Neural progenitor cell (in vitro differentiated cells): ENCODE results near the gene CFAP221. TPM values are rescaled to one million over a fixed set of nuclear protein-coding genes. Genes with fewer than 3 reads are reported as not detected.

Source experiments
- DNase-seq: peaks from one replicate; pipeline ENCODE4 v3.0.0-alpha.2; 2016; ENCODE audit warnings: low spot score
- H2AFZ ChIP-seq: fragments of 200-600 bp; sonication (generic); replicated peaks from 2 replicates; pipeline ENCODE4 v1.6.1; 2016; ENCODE audit warnings: antibody characterized with exemption
- H3F3A ChIP-seq: fragments of 200-600 bp; sonication (generic); 2 replicates; pipeline ENCODE4 v1.6.1; 2016; ENCODE audit warnings: antibody characterized with exemption, low read depth
- H3K27ac ChIP-seq: fragments of 200-600 bp; sonication (generic); 2 replicates; pipeline ENCODE4 v1.5.1; 2016; ENCODE audit warnings: mild to moderate bottlenecking
- H3K27me3 ChIP-seq: fragments of 200-600 bp; sonication (generic); 2 replicates; pipeline ENCODE4 v1.6.1; 2016; ENCODE audit warnings: mild to moderate bottlenecking, moderate library complexity
- H3K36me3 ChIP-seq: fragments of 200-600 bp; sonication (generic); 2 replicates; pipeline ENCODE4 v1.5.1; 2016
- H3K4me1 ChIP-seq: fragments of 200-600 bp; sonication (generic); 2 replicates; pipeline ENCODE4 v1.6.1; 2016; ENCODE audit warnings: mixed run types
- H3K4me2 ChIP-seq: fragments of 200-600 bp; sonication (generic); 2 replicates; pipeline ENCODE4 v1.6.1; 2016
- H3K4me3 ChIP-seq: fragments of 200-600 bp; sonication (generic); 2 replicates; pipeline ENCODE4 v1.5.1; 2016
- H3K79me2 ChIP-seq: fragments of 200-600 bp; sonication (generic); 2 replicates; pipeline ENCODE4 v1.6.1; 2016; ENCODE audit warnings: low read depth
- H3K9ac ChIP-seq: fragments of 200-600 bp; sonication (generic); 2 replicates; pipeline ENCODE4 v1.6.1; 2016
- H3K9me3 ChIP-seq: fragments of 200-600 bp; sonication (generic); 2 replicates; pipeline ENCODE4 v1.5.1; 2016; ENCODE audit warnings: low read depth
- H4K20me1 ChIP-seq: fragments of 200-600 bp; sonication (generic); 2 replicates; pipeline ENCODE4 v1.6.1; 2016; ENCODE audit warnings: low read depth
- H3K27ac Mint-ChIP-seq: 3 replicates; pipeline ENCODE4 v1.8.0; 2021; ENCODE audit warnings: mixed read lengths
- H3K27me3 Mint-ChIP-seq: 2 replicates; pipeline ENCODE4 v1.8.0; 2022; ENCODE audit warnings: low read depth, mild to moderate bottlenecking, inconsistent platforms, moderate library complexity, mixed read lengths; ENCODE audit not compliant: insufficient read depth
- H3K36me3 Mint-ChIP-seq: 3 replicates; pipeline ENCODE4 v1.8.0; 2021; ENCODE audit warnings: mixed read lengths
- H3K4me1 Mint-ChIP-seq: 3 replicates; pipeline ENCODE4 v1.8.0; 2021; ENCODE audit warnings: mixed read lengths
- H3K4me3 Mint-ChIP-seq: 3 replicates; pipeline ENCODE4 v1.8.0; 2021; ENCODE audit warnings: mild to moderate bottlenecking, moderate library complexity, mixed read lengths
- H3K9me3 Mint-ChIP-seq: 3 replicates; pipeline ENCODE4 v1.8.0; 2020; ENCODE audit warnings: mixed read lengths
- EZH2 ChIP-seq: fragments of 200-600 bp; sonication (generic); IDR thresholded peaks from 2 replicates; pipeline ENCODE4 v1.6.1; 2017; ENCODE audit warnings: antibody characterized with exemption, mild to moderate bottlenecking, moderate library complexity
- EZH2phosphoT487 ChIP-seq: fragments of 200-600 bp; sonication (generic); IDR thresholded peaks from 2 replicates; pipeline ENCODE4 v1.6.1; 2017; ENCODE audit warnings: antibody characterized with exemption
- total RNA-seq: library from RNA; depleted of rRNA; stranded (reverse); fragments of >200 nt; gene quantifications from 2 replicates; pipeline ENCODE4 v1.2.3, GENCODE V29; 2015; ENCODE audit warnings: low replicate concordance
- TF ChIP-seq, protein P1 (sequence below): fragments of 200-600 bp; sonication (generic); IDR thresholded peaks from 2 replicates; pipeline ENCODE4 v1.5.1; 2017; ENCODE audit warnings: antibody characterized with exemption, mild to moderate bottlenecking

Gene CFAP221
- total RNA-seq, 1 donor from 2014 or later = 1.5 TPM

DNA sequence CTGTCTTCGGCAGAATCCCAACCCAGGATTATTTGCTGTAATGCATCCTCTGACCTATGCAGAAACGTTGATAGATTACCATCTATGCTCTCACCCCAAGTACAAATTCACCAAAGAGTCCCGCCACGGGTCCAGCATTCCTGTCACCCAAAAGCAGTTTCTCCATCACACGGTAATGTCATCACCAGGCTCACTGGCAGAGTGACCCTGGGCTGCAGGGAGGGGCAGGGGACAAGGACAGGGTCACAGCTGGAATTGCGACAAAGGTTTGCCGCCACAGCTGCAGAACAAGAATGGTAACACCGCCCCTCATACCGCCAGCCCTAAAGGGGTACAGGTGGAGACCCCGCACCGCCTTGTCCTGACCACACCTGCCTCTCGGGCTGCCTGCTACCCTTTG lies 94.0 kb downstream of the CFAP221 start:
- Mint-ChIP-seq H3K4me1 (peaks cover 27% of the 10 kb centered on the region), H3K9me3 (peaks cover 3% of the 10 kb centered on the region), H3K4me3 (peak overlapping the region; percentile 30), H3K27ac (no peak overlapping the region), H3K36me3 (peaks cover 2% of the 10 kb centered on the region), H3K27me3 (peaks cover 4% of the 10 kb centered on the region)
- Histone ChIP-seq H3K9ac (no peak overlapping the region), H3F3A (no peaks in the 10 kb centered on the region), H3K4me1 (peaks cover 15% of the 10 kb centered on the region), H4K20me1 (no peaks in the 10 kb centered on the region), H3K4me3 (no peak overlapping the region), H3K79me2 (no peaks in the 10 kb centered on the region), H3K9me3 (no peaks in the 10 kb centered on the region), H3K27me3 (no peaks in the 10 kb centered on the region), H2AFZ (no peak overlapping the region), H3K36me3 (no peaks in the 10 kb centered on the region), H3K27ac (no peak overlapping the region), H3K4me2 (peak overlapping the region; percentile 45)
- TF ChIP-seq EZH2 = no peak
- TF ChIP-seq EZH2phosphoT487 = no peak
- TF ChIP-seq, protein P1, sequence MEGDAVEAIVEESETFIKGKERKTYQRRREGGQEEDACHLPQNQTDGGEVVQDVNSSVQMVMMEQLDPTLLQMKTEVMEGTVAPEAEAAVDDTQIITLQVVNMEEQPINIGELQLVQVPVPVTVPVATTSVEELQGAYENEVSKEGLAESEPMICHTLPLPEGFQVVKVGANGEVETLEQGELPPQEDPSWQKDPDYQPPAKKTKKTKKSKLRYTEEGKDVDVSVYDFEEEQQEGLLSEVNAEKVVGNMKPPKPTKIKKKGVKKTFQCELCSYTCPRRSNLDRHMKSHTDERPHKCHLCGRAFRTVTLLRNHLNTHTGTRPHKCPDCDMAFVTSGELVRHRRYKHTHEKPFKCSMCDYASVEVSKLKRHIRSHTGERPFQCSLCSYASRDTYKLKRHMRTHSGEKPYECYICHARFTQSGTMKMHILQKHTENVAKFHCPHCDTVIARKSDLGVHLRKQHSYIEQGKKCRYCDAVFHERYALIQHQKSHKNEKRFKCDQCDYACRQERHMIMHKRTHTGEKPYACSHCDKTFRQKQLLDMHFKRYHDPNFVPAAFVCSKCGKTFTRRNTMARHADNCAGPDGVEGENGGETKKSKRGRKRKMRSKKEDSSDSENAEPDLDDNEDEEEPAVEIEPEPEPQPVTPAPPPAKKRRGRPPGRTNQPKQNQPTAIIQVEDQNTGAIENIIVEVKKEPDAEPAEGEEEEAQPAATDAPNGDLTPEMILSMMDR = no peak
- DNase-seq = no peak

DNA sequence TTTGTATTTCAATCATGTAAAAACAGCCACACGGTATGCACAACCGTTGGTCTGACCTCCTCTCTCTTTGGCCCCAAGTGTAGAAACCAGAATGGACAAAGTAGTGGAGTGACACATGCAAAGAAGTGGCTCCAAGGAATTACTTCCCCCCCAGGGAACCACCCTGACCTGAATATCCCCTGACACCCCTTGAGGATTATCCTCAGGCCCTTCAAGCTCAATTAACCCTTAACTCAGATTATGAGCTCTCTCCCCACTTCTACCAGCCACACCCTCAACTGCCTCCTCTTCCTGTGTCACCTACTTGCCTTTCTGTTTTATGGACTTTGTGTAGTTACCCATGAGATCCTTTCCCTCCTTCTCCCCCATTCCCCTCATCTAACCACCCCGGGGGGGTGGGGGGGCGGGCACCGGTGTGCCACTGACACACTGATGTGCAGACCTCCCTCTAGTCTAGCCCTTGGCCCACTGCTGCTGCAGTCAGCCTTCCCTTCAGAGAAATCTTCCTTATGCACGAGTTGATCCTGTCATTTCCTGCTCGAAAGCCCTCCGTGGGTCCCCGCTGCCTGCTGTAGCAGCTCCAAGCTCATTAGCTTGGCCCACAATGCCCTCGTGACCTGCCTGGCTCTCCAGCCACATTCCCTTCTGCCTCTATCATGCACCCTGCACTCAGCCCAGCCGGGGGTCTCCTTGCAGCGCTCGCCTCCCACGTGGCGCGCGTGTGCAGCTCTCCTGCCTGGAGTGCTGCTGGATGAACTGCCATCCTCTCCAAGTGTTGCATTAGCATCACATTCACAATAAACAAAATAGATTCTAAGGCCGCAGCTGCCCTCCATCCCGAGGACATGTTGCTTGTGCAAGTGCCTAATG lies 94.7 kb downstream of the CFAP221 start:
- no peaks in the 10 kb centered on the region for H3K27me3 ChIP-seq
- H3K36me3 ChIP-seq = no peaks in the 10 kb centered on the region
- H3K27ac ChIP-seq = no peak overlapping the region
- peaks cover 3% of the 10 kb centered on the region for H3K9me3 Mint-ChIP-seq
- peak overlapping the region; percentile 45 for H3K4me2 ChIP-seq
- no peaks in the 10 kb centered on the region for H3K79me2 ChIP-seq
- H3K27ac Mint-ChIP-seq = peak overlapping the region; percentile 76
- H3K4me1 ChIP-seq = peaks cover 15% of the 10 kb centered on the region
- H3K36me3 Mint-ChIP-seq = peaks cover 2% of the 10 kb centered on the region
- peak overlapping the region; percentile 8 for H2AFZ ChIP-seq
- H3K9ac ChIP-seq = no peak overlapping the region
- H4K20me1 ChIP-seq = no peaks in the 10 kb centered on the region
- H3K27me3 Mint-ChIP-seq = peaks cover 4% of the 10 kb centered on the region
- H3K9me3 ChIP-seq = no peaks in the 10 kb centered on the region
- peak overlapping the region; percentile 44 for H3K4me3 Mint-ChIP-seq
- TF ChIP-seq, protein P1 = no peak
- TF ChIP-seq EZH2phosphoT487 (no peak), EZH2 (no peak)
- peaks cover 27% of the 10 kb centered on the region for H3K4me1 Mint-ChIP-seq
- H3F3A ChIP-seq = no peaks in the 10 kb centered on the region
- H3K4me3 ChIP-seq = no peak overlapping the region
- DNase-seq = peak; percentile 66

DNA sequence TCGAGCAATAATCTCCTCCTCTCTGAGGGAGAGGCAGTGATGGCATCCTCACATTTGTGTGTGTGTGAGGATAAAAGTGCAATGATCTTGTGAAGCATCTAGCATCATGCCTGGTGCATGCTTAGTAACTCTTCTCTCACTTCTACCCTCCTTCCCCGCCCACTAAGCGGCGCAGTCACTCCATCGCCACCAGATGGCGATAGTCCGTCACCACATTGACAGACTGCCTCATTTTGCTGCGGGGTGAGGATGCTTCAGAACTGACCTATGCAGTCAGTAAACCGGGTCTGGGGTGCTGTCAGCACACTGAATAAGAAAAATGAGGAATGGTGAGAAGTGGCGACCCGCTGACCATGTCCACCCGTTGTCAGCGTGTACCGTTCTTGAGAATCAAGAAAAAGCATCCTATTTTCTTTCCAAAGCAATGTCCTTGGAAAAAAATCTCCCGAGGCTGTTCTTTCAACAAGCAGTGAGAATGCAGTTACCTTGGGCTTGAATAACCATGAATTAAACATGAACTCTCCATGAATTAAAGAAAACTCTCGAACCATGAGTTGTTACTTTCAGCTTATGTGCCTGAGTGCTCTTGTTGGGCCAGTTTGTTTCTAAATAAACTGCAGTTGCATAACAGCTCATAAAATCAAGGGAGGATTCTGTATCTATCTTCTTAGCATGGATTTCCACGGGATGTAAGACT lies 97.5 kb downstream of the CFAP221 start:
- Mint-ChIP-seq H3K36me3 (no peaks in the 10 kb centered on the region), H3K4me1 (peaks cover 27% of the 10 kb centered on the region), H3K27ac (no peak overlapping the region), H3K9me3 (peaks cover 3% of the 10 kb centered on the region), H3K4me3 (peak overlapping the region; percentile 68), H3K27me3 (peaks cover 4% of the 10 kb centered on the region)
- H3K36me3 ChIP-seq = no peaks in the 10 kb centered on the region
- peaks cover 15% of the 10 kb centered on the region for H3K4me1 ChIP-seq
- no peaks in the 10 kb centered on the region for H4K20me1 ChIP-seq
- H3K27ac ChIP-seq = no peak overlapping the region
- H3K27me3 ChIP-seq = no peaks in the 10 kb centered on the region
- DNase-seq = peak; percentile 85
- no peak overlapping the region for H2AFZ ChIP-seq
- H3K4me3 ChIP-seq = no peak overlapping the region
- no peak for TF ChIP-seq EZH2phosphoT487
- TF ChIP-seq, protein P1 = peak; percentile 95
- H3K9me3 ChIP-seq = no peaks in the 10 kb centered on the region
- no peaks in the 10 kb centered on the region for H3F3A ChIP-seq
- H3K9ac ChIP-seq = no peak overlapping the region
- no peak overlapping the region for H3K4me2 ChIP-seq
- H3K79me2 ChIP-seq = no peaks in the 10 kb centered on the region
